Measurements from ENCODE around the gene KCNG4.

KCNG4 gene

DNA sequence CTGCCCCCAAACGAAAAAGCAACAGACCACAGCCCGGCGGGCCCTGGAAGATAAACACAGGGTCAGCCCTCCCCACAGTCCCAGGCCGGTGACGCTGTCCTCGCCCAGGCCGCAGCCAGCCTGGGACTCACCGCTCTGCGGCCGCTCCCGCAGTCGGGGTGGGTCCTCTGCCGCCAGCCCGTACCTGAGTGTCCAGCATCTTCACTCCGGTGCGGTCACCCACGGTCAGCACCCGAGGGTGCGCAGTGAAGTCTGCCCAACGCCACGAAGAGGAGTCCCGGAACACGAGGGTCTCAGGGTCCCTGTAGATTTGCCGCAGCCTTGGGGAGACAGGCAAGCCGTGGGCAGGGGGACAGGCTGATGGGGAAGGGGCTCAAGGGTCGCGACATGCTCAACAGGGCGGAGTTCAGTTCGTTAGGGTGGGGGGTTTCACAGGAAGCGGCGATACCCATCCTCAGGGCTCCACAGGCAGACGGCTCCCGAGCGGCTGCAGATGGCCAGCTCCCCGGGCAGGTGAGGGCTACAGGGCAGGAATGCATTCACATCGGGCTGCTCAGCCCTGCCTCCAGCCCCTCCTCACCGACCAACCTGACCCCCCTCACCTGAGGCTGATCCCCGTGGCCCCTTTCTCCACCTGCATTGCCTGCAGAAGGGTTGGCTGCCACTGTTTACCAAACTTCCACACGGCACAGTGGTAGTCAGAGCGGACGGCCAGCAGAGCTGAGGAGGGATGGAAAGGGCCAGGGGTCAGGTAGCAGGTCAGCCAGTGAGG, 58.5 kb downstream of the KCNG4 start:
- no peak for DNase-seq

DNA sequence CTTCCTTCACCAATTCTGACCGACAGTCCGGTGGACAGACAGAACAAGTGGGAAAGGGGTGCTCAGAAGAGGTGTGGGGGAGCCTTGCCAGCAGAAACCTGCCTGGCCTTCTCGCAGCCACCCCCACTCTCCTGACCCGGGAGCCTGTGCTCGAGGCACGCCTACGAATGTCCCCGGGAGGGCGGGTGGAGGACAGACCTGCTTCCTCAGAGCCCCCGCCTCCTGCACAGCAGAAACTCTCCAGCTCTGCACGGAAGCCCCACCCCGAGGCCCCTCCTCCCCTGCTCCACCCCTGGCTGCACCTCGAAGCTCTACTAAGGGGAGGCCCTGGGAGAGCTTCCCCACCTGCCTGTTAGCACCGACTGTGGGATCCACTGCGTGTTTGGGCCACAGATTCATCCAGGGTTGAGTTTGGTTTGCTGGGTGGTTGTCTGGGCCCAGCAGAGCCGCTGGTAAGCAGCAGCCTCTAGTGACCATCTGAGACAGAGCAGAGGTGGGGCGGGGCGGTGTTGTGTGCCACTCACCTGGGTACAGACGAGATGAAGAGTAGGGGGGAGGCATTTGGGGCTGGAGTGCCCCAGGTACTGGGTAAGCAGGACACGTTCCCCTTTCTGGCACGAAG, 59.2 kb downstream of the KCNG4 start:
- no peak for DNase-seq

DNA sequence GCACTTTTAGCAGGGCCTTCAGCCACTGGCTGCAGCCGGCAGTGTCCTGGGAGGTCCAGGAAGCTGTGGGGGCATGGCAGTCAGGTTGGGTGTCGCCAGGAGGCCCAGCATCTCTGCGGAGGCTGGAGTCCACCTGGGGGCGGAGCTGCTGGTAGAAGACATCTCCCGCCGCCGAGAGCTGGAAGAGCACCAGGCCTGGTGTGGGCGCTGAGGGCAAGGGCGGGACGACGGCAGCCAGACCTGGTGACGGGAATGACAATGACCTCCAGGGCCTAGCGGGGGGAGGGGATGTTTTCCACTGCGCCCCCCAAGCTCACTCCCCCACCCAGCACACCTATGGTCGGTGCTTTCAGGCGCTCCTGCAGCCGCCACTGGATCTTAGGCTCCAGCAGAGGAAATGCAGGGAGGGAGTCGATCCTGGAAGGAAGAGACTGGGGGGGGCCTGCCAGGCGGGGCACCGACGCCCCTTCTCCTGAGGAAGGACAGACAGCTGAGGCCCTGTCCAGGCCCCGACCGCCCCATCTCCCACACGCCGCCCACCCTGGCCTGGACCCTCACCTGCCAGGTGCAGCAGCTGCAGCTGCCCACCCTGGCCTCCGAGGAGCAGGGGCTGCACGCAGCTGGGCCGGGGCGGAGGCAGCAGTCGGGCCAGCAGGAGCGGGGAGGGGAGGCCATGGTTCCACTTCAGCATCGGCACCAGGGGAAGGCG, 60.0 kb downstream of the KCNG4 start:
- no peak for DNase-seq

DNA sequence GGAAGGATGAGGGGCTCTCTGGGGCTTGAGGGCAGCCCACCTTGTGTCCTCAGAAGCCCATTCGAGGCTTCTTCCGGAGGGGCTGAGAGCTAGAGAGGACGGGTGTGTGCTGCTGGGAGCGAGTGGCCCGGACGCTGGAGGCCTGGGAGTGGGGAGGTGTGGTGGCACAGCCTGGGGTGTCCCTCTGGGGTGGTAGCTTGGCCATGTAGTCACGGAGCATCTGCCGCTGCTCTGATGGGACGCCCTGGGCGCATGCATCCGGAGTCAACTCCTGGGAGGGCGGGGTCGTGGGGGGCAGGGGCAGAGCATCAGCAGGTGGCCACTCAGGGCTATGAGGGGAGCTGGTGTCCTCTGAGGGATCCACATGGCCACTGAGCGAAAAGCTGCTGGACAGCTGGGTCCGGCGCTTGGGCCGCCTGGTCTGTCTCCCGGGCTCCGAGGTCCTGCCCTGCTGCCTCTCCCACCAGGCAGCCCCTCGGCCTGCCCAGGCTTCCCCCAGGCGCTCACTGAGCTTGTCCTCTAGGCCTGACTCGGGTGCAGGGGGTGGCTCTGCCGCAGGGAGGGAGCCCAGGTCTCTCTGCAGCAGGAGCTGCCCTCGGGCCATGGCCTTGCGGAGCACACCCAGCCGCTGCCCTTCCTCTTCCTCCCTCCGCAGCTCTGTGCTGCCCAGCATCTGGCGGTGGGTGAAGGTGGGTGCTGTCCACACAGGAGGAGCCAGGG, 60.8 kb downstream of the KCNG4 start:
- DNase-seq: no peak

DNA sequence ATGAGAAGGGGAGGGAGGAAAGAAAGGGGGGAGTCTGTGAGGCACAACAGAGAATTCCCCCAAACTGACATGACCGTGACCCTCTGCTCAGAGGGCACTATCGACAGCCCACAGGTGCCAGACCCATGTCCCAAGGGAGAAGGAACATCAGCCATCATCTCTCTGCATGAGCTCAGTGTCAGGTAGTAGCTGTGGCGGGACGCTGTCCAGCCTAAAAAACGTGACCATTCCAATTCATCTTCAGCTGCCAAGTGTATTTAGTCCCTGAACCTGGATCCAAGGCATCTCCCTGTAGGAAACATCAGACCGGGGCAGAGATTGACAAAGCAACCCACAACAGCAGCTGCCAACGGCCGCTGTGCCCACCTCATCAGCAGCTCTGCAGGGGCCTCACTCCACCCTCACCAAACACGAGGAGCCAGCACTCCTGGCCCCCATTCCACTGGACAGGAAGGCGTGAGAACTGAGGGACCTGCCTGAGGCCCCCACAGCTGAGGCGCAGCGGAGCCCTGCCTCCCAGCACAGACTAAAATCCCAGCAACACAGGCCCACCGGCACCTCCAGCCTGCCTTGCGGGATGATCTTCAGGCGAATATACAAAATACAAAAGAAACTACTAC, 61.6 kb downstream of the KCNG4 start:
- no peak for DNase-seq

DNA sequence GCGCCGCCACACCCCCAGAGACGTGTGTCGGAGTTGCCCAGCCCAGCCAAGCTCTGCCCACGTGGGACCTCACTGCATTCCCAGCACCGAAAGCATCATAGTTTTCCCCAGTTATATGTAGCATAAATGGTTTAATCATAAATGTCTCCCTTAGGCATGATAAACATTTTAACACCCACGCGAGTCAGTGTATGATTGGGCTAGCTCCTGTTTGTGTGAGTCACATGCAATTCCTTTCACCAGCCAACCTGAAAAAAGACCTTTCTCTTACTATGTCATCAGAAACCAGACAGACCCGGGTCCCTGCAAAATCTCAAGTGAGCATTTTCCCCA, 62.1 kb downstream of the KCNG4 start:
- DNase-seq: no peak

DNA sequence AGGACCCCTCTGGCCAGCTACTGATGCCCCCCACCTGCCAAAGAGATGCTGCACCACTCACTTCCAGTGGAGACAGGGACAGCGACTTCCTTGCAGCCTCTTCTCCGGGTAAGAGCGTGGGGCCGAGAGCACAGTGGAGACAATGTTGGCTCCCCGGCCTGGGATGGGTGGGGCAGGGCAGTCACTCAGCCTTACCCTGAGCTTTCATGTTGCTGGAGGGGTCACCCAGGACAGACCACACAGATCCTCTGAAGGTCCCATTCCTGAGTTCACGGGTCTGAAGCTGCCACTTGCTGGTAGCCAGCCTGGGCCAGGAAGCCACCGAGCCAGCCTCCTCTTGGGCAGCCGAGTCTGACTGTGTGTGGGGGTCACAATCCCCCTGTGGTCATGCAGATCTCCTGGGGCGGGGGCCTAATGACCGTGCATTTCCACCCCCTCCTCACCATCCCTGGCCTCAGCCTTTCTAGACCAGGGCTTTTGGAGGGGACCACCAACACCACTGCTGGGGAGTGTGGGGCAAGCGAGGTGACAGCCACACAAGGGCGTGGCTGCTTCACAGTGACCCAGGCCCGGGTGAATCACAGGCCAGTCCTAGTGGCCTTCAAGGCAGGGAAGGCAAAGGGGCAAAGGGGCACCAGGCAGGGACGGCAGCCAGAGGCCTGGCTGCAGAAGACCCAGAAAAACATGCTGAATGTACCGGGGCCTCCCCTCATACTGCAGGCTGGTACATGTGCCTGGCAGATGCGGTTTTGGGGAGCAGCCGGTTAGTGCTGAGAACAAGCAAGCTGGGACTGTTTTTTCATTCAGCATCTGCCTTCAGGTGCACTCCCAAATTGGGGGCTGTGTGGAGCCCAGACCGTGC, 63.4 kb downstream of the KCNG4 start:
- DNase-seq: no peak

DNA sequence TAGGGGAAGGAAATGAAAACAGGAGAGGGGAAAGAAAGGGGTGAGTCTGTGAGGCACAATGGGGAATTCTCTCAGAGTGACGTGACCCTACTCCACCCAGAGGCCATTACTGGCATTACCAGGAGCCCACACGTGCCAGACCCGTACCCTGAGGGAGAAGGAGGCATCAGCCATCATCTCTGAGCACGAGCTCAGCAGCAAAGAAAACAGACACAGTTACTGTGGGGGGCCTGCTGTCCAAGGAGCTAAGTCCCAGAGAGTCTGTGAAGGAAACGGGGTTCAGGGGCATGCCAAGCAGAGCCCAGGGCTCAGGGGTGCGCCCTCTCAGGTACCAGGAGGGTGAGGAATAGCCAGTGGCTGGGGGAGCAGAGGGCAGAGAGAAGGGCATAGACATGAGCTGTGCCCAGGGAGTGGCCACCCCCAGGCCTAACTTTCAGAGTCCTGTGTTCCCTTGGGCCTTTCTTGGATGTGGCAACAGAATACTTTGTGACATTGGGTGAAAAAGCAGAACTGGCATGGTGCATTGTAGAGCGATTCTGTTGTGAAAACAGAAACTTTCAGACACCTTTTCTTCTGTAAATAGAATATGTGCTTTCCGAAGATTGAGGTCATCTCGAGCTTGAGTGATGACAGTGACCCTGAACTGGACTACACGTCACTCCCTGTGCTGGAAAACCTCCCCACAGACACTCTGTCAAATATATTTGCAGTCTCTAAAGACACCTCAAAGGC, 64.3 kb downstream of the KCNG4 start:
- DNase-seq: peak; percentile 17

DNA sequence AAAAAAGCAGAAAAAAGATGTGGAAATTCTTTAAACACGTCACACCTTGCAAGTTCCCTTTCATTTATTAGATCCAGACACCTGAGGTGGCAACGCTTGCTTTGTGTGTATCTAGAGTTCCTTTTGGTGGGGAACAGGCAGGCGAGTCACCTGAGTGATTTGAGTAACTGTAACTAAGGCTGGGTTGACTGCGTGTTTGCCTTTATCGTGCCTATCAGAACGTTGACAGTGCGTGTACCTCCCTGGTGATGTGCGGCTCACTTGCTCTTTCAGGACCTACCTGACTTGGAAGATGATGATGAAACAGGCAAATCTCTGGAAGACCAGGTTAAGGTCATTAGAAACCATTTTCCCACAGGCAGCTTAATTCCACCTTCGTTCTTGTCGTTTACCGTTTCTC, 65.4 kb downstream of the KCNG4 start:
- no peak for DNase-seq

DNA sequence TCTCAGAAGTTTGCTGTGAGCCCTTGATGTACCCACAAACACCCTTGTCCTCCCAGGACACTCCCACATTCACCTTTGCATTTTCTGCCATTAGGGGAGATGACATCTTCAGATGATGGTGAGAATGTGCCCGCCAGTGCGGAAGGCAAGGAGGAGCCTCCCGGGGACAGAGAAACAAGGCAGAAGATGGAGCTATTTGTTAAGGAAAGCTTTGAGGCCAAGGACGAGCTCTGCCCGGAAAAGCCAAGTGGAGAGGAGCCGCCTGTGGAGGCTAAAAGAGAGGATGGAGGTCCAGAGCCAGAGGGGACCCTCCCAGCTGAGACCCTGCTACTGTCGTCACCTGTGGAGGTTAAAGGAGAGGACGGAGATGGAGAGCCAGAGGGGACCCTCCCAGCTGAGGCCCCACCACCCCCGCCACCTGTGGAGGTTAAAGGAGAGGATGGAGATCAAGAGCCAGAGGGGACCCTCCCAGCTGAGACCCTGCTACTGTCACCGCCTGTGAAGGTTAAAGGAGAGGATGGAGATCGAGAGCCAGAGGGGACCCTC, 70.0 kb downstream of the KCNG4 start:
- DNase-seq: no peak
